Measurements from ENCODE around the gene LYPD3. TPM values are rescaled to one million over a fixed set of nuclear protein-coding genes. Genes with fewer than 3 reads are reported as not detected.

The LYPD3 gene
- total RNA-seq, 2 donors from 2014 or later = 5.1 to 7.4 TPM

Other genes with a start within 250 kb of the LYPD3 start
- gene PSG9, start 196.1 kb downstream of the LYPD3 start, total RNA-seq = under 1 TPM; 0.15 to 0.23 TPM
- gene CD177, start 111.9 kb downstream of the LYPD3 start, total RNA-seq = not detected
- gene TEX101, start 50.7 kb downstream of the LYPD3 start, total RNA-seq = not detected
- 10 to 100 TPM; 24.2 to 40.5 TPM for gene PHLDB3, start 39.1 kb upstream of the LYPD3 start, total RNA-seq
- gene ETHE1, start 61.6 kb upstream of the LYPD3 start, total RNA-seq = 10 to 100 TPM; 21.0 to 30.3 TPM
- gene ZNF575, start 67.6 kb upstream of the LYPD3 start, total RNA-seq = 1 to 10 TPM; 4.0 to 4.3 TPM
- 10 to 100 TPM; 37.9 to 38.9 TPM for gene XRCC1, start 109.9 kb upstream of the LYPD3 start, total RNA-seq
- 1 to 10 TPM in 1 of 2 donors, under 1 TPM in 1; 0.52 to 1.5 TPM for gene PINLYP, start 110.2 kb upstream of the LYPD3 start, total RNA-seq
- 10 to 100 TPM; 49.9 to 51.1 TPM for gene IRGQ, start 130.5 kb upstream of the LYPD3 start, total RNA-seq
- 10 to 100 TPM in 1 of 2 donors, 1 to 10 TPM in 1; 7.9 to 11.1 TPM for gene ZNF576, start 131.0 kb upstream of the LYPD3 start, total RNA-seq
- under 1 TPM; 0.40 to 0.60 TPM for gene SRRM5, start 146.5 kb upstream of the LYPD3 start, total RNA-seq
- gene ZNF428, start 154.0 kb upstream of the LYPD3 start, total RNA-seq = 10 to 100 TPM; 23.8 to 26.3 TPM
- gene CADM4, start 174.2 kb upstream of the LYPD3 start, total RNA-seq = under 1 TPM; 0.40 to 0.91 TPM
- gene PLAUR, start 204.6 kb upstream of the LYPD3 start, total RNA-seq = 10 to 100 TPM; 21.1 to 35.8 TPM